ENCODE data around the gene H1-8. TPM values are rescaled to one million over a fixed set of nuclear protein-coding genes. Genes with fewer than 3 reads are reported as not detected.

H1-8 gene, protein sequence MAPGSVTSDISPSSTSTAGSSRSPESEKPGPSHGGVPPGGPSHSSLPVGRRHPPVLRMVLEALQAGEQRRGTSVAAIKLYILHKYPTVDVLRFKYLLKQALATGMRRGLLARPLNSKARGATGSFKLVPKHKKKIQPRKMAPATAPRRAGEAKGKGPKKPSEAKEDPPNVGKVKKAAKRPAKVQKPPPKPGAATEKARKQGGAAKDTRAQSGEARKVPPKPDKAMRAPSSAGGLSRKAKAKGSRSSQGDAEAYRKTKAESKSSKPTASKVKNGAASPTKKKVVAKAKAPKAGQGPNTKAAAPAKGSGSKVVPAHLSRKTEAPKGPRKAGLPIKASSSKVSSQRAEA
- total RNA-seq: not detected in 2 replicates

DNA sequence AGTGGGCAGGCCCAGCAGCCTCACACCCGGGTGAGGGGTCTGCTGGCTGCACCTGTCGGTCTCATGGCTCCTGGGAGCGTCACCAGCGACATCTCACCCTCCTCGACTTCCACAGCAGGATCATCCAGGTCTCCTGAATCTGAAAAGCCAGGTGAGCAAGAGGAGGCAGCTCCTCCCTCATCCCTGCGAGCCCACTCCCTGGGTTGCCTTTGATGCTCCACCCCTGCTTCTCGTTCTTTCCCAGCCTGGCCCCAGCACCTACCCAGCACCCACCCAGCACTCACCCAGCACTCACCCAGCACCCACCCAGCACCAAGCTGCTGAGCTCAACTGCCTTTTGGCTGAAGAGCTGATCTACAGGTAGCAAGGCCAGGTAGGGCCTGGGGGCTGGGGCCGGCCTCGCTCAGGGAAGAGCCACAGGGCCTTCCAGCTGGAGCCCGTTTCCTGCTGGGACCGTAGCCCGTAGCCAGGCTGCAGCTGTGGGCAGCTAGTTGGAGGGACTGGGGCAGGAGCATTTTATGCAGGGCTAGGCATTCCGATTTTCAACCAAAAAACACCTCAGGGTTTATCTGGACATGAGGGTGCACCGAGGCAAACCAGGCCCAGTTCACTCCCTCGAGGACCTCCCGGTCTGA is at the start of gene H1-8:
TSS of gene H1-8 (plus strand) at position 20 of the 635 bp plus-strand sequence. CDS start at position 64, 44 bp downstream.

DNA sequence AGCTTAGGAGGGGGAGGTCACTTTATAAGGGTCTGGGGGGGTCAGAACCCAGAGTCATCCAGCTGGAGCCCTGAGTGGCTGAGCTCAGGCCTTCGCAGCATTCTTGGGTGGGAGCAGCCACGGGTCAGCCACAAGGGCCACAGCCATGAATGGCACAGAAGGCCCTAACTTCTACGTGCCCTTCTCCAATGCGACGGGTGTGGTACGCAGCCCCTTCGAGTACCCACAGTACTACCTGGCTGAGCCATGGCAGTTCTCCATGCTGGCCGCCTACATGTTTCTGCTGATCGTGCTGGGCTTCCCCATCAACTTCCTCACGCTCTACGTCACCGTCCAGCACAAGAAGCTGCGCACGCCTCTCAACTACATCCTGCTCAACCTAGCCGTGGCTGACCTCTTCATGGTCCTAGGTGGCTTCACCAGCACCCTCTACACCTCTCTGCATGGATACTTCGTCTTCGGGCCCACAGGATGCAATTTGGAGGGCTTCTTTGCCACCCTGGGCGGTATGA is 14.3 kb upstream of the H1-8 start, which contains the start of gene RHO:
TSS of gene RHO (plus strand) at position 51 of the 512 bp plus-strand sequence. CDS start at position 146, 95 bp downstream.

Other genes with a start within 250 kb of the H1-8 start
- gene EFCAB12, start 114.5 kb upstream of the H1-8 start, total RNA-seq: under 0.01 TPM in 2 replicates
- 23.2 and 34.7 TPM in 2 replicates for gene MBD4, start 103.2 kb upstream of the H1-8 start, total RNA-seq
- gene IFT122, start 103.0 kb upstream of the H1-8 start, total RNA-seq: 4.8 and 10.5 TPM in 2 replicates
- not detected in 2 replicates for gene RHO, start 14.5 kb upstream of the H1-8 start, total RNA-seq
- 1.0 and 8.5 TPM in 2 replicates for gene PLXND1, start 63.5 kb downstream of the H1-8 start, total RNA-seq

All from nasal cavity respiratory epithelium epithelial cell of viscerocranial mucosa (primary cell).